ENCODE measurements around the gene KRT31.
"Not testable (repeated sequence)": the region's sequence is repeated elsewhere in the genome, so short reads cannot be mapped to it uniquely, and the experiment has no call there.

KRT31 gene

DNA sequence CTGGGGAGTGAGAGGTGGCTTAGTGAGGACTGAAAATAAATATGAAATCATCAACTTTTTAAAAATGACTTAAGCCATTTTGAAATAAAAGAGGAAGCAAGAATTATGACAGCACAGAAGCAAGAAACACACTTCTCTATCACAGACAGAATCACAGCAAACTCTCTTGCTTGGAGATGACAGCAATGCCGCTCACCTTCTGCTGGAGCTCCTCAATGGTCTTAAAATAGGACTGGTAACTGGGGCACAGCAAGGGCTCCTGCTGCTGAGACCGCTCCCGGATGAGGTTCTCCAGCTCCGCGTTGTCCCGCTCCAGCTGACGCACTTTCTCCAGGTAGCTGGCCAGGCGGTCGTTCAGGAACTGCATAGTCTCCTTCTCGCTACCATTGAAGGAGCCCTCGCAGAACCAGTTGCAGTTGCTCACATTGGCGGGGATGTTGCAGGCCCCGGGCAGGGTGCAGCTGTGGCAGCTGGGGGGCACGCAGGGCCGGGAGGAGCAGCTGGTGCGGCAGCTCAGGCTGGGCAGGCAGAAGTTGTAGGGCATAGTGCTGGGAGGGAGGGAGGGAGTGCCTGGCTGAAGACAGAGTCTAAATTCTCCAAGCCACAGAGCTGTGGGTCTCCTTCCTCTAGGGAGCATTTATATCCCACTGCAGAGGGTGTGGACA lies at the start of gene KRT31:
Gene KRT31 (minus strand): TSS at position 613 of the 665 bp plus-strand sequence. CDS start 69 bp downstream, at position 544.
- no peak for DNase-seq (ENCODE audit: low read depth in 2 of 2)

DNA sequence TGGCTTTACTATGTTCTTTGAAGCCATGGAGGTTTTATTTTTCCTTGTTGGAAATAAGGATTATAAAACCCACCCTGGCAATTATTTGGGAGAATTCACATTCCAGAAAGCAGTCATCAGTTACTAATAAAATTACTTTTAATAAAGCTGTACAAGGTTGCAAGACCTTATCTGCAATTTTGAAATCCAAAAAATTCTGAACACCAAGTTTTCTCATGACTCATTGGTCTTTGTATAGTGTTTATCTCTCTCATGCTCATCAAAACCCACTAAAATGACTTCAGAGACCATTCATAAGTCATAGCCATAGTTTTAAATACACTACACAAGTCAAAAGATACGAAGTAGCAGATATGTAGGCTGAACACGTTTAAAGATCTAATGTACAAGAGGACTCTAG lies 49.4 kb upstream of the KRT31 start:
- DNase-seq (ENCODE audit: low read depth in 2 of 2): no peak

DNA sequence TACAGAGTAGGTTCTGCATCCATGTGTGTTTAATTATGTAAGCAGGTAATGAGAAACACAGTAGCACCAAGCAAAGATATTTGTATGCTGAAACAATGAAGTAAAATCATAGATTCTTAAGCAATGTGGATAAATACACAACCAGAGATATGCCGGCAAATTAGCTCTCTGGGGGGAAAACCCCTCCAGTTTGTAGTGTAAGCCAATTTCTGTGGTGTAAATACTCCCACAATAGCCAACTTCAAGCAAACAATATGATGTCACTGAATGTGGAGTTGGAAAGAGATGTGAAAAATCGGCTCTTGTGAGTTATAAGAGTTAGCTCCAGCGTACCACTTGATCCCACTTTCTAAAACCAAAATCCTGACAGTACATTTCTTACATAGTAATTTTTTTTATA lies 47.2 kb upstream of the KRT31 start:
- no peak for DNase-seq (ENCODE audit: low read depth in 2 of 2)

DNA sequence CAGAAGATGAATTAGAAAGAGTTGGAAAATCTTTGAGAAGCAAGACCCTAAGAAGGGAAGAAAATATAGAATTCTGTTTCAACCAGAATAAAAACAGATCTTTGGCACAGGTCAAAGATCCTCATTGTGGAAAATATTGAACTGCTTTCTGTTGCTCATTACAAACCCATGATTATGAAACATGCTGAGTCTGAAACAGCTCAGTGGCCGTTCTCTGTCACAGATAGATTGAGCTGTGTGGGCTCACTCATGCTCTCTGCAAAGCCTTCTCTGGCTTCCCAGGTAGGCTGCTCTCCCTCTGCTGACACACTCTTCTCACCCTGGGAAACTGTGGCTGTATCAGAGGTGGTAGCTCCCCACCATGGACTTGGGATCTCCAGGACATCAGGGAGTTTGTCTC lies 46.8 kb upstream of the KRT31 start:
- DNase-seq (ENCODE audit: low read depth in 2 of 2): no peak

DNA sequence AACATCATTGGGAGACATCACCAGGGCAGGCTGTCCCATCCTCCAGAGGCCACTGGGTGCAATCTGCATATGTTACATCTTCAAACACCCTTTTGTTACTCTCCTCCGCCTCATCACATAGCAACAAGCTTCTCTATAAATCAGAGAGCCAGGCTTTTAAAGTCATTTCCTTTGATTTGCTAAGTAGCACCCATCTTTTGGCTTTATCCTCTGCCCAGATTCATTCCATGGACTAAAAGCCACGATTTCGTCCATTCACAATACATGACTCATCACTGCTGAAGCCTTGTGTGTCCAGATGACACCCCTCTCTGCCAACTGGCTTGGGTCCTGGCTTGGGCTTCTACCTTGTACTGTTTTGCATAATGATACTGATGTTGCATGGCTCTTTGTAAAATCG lies 45.3 kb upstream of the KRT31 start:
- no peak for DNase-seq (ENCODE audit: low read depth in 2 of 2)

DNA sequence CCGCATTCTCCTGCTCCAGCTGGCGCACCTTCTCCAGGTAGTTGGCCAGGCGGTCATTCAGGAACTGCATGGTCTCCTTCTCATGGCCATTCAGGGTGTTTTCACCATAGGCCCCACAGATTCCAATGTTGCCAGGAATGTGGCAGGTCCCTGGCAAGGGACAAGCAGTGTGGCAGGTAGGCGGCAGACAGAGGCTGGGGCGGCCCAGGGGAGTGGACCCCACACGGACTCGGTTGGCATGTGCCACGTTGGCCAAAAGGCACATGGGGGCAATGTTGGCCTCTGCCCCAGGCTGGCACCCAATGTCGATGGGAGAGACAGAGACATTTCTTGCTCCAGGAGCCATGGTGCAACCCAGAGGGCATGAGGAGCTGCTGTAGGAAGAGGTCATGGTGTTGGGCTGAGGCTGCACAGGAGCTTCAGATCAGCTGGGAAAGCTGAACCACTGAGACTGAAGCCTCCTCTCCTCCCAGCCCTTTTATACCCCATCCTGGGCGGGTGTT lies 43.2 kb upstream of the KRT31 start, which contains the start of gene KRT38:
Gene KRT38 (minus strand): TSS at position 453 of the 503 bp plus-strand sequence. CDS start 62 bp downstream, at position 391.
- no peak for DNase-seq (ENCODE audit: low read depth in 2 of 2)

DNA sequence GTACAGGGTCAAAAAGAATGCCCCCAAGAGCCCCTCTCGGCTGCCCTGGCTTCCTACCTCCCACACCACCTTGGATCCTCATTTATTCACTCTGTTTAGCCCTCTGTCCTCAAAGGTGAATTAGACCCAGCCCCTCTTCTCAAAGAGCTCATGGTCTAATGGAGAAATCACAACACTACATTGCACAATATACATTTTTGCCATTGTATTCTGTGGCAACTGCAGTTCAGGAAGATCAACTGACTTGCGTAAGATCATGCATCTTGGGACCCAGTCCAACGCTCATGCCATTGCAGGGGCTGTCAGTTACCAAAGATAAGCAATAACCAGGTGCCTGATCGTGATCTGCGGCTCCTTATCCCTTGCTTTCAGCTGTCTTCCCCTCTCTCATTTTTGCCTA lies 42.0 kb upstream of the KRT31 start:
- no peak for DNase-seq (ENCODE audit: low read depth in 2 of 2)

DNA sequence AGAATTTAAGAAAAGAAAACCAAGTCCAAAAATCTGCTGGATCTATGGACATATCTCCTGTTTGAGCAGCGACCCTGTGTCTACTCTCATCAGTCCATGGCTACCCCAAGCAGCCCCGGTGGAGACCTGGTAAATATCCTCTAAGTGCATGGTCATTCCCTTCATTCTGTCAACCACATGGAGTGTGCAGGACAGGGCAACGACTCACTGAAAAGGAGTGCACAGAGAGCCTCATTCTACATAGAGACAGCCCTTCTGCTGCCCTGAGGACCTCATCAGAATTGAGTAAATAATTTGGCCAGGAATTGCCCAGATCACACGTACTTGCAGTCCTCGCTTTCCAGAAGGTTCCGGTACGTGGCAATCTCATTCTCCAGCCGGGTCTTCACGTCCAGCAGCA lies 40.4 kb upstream of the KRT31 start:
- no peak for DNase-seq (ENCODE audit: low read depth in 2 of 2)

DNA sequence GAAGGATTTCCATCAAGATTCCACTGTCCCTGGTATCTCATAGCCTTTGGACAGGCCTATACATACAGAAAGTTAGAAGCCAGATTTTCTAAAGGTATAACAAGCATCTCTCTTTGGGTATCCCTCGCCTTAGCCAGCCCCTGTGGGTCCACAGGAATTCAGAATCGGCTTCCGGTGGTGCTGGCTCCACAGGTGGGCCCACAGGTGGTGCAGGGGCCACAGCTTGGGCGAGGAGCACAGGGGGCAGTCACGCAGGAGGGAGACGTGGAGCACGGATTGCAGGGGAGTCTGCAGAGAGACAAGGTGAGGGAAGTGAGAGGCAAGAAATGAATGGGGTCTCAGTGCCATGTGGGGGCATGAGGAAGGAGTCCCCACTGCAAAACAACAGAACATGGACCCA lies 39.8 kb upstream of the KRT31 start:
- DNase-seq (ENCODE audit: low read depth in 2 of 2): no peak

DNA sequence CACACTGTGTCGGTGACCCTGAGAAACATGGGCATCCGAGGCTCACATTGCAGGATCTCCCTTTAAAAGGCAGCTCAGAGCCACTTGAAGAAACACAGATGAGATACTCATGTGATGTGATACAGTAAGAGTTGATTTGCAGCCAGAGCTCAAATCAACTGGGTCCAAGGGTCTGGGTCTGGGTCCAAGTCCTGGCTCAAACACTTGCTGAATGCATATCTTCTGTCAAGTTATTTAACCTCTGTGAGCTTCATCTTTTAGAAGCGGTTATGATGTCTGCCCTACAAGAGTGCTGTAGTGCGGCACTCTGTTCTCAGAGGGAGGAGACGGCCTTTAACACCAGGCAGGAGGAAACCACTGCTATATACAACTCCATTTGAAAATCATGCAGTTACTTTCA lies 37.0 kb upstream of the KRT31 start:
- DNase-seq (ENCODE audit: low read depth in 2 of 2): no peak

DNA sequence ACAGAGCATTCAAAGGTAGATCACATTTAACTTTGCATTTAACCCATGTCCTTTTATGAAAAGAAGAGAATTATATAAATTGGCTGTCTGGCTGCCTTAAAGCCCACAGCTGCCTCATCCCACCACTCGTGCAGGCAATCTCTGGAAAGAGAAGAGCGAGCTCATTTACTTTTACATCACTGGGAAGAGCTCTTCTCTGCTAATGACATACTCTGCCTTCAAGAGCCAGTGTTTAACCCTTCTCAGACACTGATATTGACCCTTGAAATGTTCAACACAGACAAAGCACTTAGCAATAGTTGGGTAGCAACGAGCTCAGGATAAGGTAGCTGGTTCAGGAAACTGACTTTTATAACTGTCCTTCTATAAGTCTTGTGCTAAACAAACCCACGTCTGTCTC lies 36.6 kb upstream of the KRT31 start:
- no peak for DNase-seq (ENCODE audit: low read depth in 2 of 2)

DNA sequence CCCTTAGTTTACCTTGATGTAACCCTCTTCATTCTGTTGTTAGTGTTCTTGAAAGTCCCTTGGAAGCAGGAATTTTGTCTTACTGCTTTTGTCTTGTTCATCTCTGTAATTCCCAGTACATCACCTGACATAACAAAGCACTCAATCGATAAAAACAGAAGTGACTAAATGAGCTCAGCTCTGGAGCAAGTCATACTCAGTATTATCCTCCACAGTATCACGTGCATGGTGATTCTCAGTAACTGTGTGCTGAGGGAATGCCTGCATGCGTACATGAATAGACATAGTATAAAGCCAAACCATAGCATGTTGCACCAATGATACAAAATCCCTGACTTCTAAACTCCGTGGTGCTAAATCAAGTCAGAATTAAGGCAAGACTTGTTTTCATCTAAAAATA lies 36.2 kb upstream of the KRT31 start:
- DNase-seq (ENCODE audit: low read depth in 2 of 2): no peak

DNA sequence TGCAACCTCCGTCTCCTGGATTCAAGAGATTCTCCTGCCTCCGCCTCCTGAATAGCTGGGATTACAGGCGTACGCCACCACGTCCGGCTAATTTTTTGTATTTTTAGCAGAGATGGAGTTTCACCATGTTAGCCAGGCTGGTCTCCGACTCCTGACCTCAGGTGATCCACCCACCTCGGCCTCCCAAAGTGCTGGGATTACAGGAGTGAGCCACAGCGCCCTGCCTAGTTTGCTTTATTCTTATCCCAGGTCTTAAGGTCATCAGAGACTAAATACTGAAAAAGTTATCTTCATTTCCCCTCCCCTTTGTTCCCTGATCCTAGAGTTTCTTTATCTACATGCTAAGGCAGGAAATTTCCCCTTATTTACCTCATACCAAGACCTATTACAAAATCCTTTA lies 33.0 kb upstream of the KRT31 start:
- not testable (repeated sequence) for DNase-seq (ENCODE audit: low read depth in 2 of 2)

DNA sequence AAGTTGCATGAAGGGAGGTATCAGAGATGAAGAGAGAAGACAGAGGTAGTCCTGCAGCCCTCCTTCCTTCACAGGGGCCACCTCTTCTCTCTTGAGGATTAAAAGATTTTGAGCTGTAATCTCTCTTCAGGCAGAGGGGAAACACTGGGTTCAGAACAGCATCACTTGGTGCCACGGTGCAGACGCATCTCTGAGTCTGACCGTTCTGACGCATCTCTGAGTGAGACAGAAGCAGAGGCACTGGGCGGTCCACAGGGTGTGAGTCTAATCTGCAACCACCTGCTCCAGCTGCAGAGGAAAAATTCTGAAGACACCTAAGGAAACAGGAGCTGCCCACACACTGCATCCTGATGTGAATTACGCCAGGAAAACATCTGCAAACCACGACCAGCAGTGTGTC lies 32.3 kb upstream of the KRT31 start:
- DNase-seq (ENCODE audit: low read depth in 2 of 2): no peak

DNA sequence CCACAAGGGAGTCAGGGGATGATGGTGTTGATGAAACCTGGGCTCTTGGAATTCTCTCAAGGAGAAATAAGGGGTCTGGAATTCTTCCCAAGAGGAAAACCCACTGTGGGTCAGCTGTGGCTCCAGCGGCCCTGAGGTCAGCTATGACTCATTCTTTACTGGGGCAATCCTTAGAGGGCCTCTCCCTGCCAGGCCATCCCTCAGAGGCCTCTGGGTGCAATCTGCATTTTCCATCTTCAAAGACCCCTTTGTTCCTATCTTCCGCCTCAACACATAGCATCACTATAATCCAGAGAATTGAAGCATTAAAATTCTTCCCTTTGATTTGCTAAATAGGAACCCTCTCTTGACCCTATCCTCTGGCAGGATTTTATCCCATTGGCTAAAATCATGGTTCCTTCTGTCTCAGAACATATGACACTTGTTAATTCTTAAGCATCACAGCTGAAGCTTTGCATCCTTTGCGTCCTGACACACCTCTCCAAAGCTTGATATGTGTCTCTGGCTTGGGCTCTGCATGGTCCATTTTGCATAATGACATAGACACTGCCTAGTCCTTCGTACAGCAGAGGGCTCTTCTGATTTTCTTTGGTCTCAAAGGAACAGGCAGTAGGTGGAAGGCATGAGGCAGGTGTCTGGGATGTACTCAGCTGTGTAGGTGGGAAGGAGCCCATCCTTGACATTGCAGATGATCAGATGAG lies 31.3 kb upstream of the KRT31 start:
- no peak for DNase-seq (ENCODE audit: low read depth in 2 of 2)

DNA sequence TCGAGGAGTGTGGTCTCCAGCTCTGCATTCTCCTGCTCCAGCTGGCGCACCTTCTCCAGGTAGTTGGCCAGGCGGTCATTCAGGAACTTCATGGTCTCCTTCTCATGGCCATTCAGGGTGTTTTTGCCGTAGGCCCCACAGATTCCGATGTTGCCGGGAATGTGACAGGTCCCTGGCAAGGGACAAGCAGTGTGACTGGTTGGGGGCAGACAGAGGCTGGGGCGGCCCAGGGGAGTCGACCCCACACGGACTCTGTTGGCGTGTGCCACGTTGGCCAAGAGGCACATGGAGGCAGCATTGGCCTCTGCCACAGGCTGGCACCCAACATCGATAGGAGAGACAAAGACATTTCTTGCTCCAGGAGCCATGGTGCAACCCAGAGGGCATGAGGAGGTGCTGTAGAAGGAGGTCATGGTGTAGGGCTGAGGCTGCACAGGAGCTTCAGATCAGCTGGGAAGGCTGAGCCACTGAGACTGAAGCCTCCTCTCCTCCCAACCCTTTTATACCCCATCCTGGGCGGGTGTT lies 26.8 kb upstream of the KRT31 start, which contains the start of gene KRT37:
Gene KRT37 (minus strand): TSS at position 475 of the 525 bp plus-strand sequence. CDS start 62 bp downstream, at position 413.
- DNase-seq (ENCODE audit: low read depth in 2 of 2): no peak

DNA sequence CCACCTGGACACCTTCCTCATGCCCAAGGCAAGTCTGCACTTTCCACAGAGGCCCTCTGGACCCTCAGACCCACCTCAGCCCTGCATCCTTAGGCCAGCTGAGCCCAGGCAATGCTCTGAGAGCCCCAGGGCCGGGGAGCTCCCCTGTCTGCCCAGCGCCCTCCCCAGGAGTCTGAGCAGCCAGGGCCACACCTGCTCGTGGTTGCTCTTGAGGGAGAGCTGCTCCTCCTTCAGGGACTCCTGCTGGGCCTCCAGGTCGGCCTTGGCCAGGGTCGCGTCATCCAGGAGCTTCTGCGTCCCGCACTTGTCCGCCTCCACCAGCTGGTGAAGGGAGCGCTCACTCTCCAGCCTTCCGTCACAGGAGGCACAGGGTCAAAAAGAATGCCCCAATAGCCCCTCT lies 25.2 kb upstream of the KRT31 start:
- not testable (repeated sequence) for DNase-seq (ENCODE audit: low read depth in 2 of 2)

DNA sequence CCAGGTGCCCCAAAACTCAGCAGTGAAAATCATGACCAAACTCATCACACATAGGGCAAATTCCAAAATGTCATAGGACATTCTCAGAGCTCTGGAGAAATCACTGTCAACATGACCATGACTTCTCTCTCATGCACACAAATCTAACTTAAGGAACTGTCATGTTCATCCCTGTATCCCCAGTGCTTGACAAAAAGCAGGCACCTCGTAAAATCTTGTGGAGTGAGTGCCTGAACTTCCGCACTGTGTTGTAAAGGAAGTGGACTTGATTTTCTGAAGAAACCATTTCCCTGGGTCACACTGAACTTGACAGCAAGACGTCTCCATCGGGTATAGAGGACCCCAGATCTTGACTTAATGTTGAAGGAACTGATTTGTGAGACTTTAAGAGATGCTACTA lies 24.2 kb upstream of the KRT31 start:
- no peak for DNase-seq (ENCODE audit: low read depth in 2 of 2)

DNA sequence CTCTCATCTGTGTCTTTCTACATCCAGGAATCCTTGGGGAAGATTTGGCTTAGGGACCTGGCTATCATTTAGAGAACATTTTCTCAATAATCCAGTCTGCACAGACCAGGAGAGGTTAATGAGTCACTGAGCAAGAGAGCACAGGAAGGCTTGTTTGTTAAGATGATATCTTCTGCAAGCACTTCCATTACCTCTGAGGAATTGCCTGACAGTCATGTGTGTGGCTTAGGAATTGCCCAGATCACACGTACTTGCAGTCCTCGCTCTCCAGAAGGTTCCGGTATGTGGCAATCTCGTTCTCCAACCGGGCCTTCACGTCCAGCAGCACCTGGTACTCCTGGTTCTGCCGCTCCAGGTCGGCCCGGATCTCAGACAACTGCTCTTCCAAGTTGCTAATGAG lies 23.7 kb upstream of the KRT31 start:
- no peak for DNase-seq (ENCODE audit: low read depth in 2 of 2)

DNA sequence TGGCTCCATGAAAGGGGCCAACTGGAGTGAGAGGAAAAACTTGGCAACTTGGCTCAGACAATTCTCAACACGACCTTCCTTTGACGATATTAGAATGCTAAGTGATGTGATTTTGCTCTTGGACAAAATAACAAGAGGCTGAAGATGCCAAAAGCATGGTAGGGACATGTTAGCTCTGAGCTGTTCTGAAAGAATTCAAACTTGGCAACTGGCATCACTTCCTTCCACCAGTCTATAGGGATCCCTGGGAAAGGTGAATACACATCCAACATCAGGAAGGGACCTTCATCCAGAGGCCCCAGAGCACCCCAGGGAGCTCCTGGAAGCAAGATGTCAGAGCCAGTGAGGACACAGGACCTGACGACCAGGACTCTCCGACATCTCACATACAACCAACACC lies 22.7 kb upstream of the KRT31 start:
- no peak for DNase-seq (ENCODE audit: low read depth in 2 of 2)

DNA sequence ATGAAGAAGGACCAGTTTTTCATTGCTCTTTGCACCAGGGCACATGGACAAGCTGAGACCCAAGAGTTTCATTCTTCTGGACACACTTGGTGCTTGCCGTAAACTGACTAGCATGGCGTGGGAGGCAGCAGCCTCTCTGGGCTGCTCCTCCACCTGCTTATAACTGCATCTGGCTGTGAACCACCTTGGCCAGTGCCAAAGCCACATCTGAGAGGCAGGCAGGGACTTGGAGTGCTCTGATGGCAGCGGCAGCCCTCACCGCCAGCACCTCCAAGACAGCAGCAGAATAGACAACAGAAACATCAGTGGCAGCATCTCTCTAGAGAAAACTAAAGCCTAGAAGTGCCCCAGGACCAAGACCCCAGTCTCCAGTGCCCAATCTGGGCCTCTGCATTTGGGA lies 22.3 kb upstream of the KRT31 start:
- no peak for DNase-seq (ENCODE audit: low read depth in 2 of 2)

DNA sequence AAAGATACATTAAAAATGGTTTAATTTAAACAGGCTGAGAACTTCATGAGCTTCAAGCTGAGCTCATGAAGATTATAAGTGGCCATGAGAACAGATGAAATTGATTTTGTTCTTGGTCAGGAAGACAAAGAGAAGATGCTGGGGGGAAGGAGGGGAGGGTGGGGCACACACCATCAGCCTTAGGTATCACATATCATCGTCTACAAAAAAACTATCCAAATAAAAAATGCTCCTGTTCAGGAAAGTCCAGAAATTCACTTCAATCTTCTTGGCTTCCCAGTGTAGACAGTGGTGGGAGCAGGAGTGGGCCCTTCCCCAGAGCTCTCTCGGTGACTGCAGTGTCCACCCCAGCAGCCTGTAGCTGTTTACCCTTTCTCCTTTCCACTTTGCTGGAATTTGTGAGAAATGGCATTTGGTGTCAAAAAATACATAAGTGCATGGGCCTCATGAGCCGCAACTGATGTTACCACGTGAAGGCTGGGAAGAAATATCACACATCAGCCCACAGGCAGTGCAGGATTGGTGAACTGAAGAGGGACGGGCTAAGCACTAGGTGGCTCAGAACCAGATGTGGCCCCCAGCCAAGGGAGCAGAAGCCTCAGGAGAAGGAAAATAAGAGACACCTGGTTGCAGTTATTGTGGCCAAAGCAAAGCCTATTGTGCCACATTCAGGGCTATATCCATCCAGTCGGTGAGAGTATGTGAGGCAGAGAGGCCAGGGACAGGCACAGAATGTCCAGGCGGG lies 20.9 kb upstream of the KRT31 start:
- no peak for DNase-seq (ENCODE audit: low read depth in 2 of 2)

All from stimulated activated CD8-positive, alpha-beta memory T cell treated with anti-CD3 and anti-CD28 coated beads, Interleukin-2, amount 100 ng/mL, for 1 hour (primary cell).